Astrocyte of the spinal cord (primary cell): ENCODE data around the gene DNAJB14.
A peak's percentile ranks its signal among the peaks of the same experiment; 100 is the strongest.

Source experiments
- DNase-seq: peaks from one replicate; pipeline ENCODE4 v3.0.0; 2011; ENCODE audit warnings: low read depth, low spot score
- H3K4me3 ChIP-seq: 2 replicates; pipeline ENCODE4 v1.5.1; 2011; ENCODE audit warnings: low read depth, mild to moderate bottlenecking, low read length, moderate library complexity
- CTCF ChIP-seq: IDR thresholded peaks from 2 replicates; pipeline ENCODE4 v1.5.1; 2012; ENCODE audit warnings: low read depth, mild to moderate bottlenecking, low read length, inconsistent platforms
- in situ Hi-C: cut with HindIII; loops from 2 replicates; pipeline ENCODE4 v1.10.0; 2017; ENCODE audit warnings: low sequenced_read_pairs

DNAJB14 gene

GRCh38 chr4:99893839-99894160, 52.6 kb downstream of the DNAJB14 start:
- TF ChIP-seq CTCF: no peak
- H3K4me3 ChIP-seq: peak overlapping the region; percentile 94
- no peak for DNase-seq
- in situ Hi-C loops: no loop called here

GRCh38 chr4:99893029-99893428, 53.4 kb downstream of the DNAJB14 start:
- no peak for TF ChIP-seq CTCF
- DNase-seq: no peak
- in situ Hi-C loops: no loop called here
- peak overlapping the region; percentile 94 for H3K4me3 ChIP-seq

GRCh38 chr4:99891351-99891750, 55.1 kb downstream of the DNAJB14 start:
- H3K4me3 ChIP-seq: no peak overlapping the region
- no peak for TF ChIP-seq CTCF
- no peak for DNase-seq
- in situ Hi-C loops: no loop called here

- no peak for DNase-seq
Observed at GRCh38 chr4:99887837-99888236, 58.6 kb downstream of the DNAJB14 start.

GRCh38 chr4:99886146-99886545, 60.3 kb downstream of the DNAJB14 start:
- in situ Hi-C loops: no loop called here
- TF ChIP-seq CTCF: no peak
- DNase-seq: peak; percentile 79
- H3K4me3 ChIP-seq: no peak overlapping the region

More at GRCh38 chr4:99887837-99888236, 58.6 kb downstream of the DNAJB14 start:
- no peak for TF ChIP-seq CTCF
- H3K4me3 ChIP-seq: no peak overlapping the region
- in situ Hi-C loops: no loop called here

GRCh38 chr4:99885687-99886086, 60.7 kb downstream of the DNAJB14 start:
- no peak overlapping the region for H3K4me3 ChIP-seq
- no peak for DNase-seq
- no peak for TF ChIP-seq CTCF
- in situ Hi-C loops: no loop called here

- TF ChIP-seq CTCF: peak; percentile 53
- in situ Hi-C loops: no loop called here
- peak; percentile 59 for DNase-seq
- H3K4me3 ChIP-seq: no peak overlapping the region
Observed at GRCh38 chr4:99885063-99885664, 61.3 kb downstream of the DNAJB14 start.
